ENCODE results near the gene PIP4P1. TPM values are rescaled to one million over a fixed set of nuclear protein-coding genes. Genes with fewer than 3 reads are reported as not detected.
"Not testable (repeated sequence)": the region's sequence is repeated elsewhere in the genome, so short reads cannot be mapped to it uniquely, and the experiment has no call there.

Gene PIP4P1
- total RNA-seq (2014; rRNA removed; shearing (Covaris generic)), result 23.8 and 27.2 TPM in 2 replicates

GRCh38 chr14:20461225-20462141 is at the start of gene PIP4P1:
Gene PIP4P1, minus strand, starts transcription at chr14:20461434. Its CDS starts 109 bp downstream, at chr14:20461325.
- DNase-seq (ENCODE audit: low read depth), result peak; percentile 100

DNA sequence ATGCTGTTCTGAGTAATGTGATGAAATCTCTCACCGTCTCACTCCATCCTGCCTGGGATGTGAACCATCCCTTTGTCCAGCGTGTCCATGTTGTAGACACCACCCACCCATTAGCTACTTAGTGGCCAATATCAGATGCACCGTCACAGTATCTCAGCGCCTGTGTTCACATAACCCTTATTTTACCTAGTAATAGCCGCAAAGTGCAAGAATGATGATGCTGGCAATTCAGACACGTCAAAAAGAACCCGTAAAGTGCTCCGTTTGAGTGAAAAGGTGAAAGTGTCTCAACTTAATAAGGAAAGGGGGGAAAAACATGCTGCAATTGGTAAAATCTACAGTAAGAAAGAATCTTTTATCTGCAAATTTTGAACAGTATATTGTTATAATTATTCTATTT is 47.1 kb upstream of the PIP4P1 start:
- DNase-seq (ENCODE audit: low read depth), result no peak

DNA sequence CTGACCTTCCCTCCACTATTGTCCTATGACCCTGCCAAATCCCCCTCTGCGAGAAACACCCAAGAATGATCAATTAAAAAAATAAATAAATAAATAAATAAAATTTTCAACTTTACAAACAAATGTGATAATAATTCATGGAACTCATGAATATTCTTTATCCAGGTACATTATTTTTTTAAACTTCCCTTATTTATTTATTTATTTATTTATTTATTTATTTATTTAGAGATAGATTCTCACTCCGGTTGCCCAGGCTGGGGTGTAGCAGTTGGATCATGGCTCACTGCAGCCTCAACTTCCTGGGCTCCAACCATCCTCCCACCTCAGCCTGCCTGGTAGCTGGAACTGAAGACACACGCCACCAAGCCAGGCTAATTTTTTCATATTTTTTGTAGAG is 46.3 kb upstream of the PIP4P1 start:
- not testable (repeated sequence) for DNase-seq (ENCODE audit: low read depth)

- not testable (repeated sequence) for DNase-seq (ENCODE audit: low read depth)
Observed at GRCh38 chr14:20506752-20507151, 45.5 kb upstream of the PIP4P1 start.

DNA sequence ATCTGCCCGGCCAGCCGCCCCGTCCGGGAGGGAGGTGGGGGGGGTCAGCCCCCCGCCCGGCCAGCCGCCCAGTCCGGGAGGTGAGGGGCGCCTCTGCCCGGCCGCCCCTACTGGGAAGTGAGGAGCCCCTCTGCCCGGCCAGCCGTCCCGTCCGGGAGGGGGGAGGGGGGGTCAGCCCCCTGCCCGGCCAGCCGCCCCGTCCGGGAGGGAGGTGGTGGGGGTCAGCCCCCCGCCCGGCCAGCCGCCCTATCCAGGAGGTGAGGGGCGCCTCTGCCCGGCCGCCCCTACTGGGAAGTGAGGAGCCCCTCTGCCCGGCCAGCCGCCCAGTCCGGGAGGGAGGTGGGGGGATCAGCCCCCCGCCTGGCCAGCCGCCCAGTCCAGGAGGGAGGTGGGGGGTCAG is 45.0 kb upstream of the PIP4P1 start:
- DNase-seq (ENCODE audit: low read depth), result not testable (repeated sequence)

DNA sequence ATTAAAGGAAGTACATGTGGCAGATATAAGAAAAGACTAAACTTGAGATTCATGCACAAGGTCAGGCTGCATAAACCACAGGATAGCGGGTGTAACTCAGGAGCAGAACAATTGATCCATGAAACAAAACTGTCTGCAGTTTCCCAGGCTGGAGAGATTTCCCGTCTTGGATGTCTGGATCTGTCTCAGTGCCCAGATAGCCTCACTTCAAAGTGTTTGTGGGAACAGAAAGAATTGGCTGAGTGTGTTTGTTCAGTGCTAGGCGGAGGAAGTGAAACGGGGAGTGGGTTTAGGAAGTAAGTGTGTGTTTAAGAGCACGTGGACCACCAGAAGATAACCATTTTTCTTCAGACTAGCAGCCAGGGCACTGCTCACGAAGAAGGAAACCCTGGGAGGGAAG is 42.7 kb upstream of the PIP4P1 start:
- no peak for DNase-seq (ENCODE audit: low read depth)

- no peak for DNase-seq (ENCODE audit: low read depth)
Observed at GRCh38 chr14:20501346-20501745, 40.1 kb upstream of the PIP4P1 start.

DNA sequence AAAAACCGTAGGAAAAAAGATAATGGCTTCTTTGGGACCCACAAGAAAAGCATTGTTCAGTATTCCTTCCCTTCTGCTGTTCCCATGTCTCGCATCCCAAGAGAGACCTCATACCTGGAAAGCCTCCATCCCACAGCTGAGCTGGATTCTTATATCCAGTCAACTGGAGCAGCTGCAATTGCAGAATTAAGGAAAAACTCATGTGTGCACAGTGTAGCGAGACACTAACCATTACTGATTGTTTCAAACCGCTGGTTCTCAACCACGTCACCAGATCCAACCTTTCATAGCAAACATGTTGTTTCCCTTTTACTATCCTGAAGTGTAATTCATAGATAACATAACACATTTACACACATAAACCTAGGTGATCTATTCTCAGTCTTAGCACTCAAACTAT is 38.6 kb upstream of the PIP4P1 start:
- DNase-seq (ENCODE audit: low read depth), result no peak

DNA sequence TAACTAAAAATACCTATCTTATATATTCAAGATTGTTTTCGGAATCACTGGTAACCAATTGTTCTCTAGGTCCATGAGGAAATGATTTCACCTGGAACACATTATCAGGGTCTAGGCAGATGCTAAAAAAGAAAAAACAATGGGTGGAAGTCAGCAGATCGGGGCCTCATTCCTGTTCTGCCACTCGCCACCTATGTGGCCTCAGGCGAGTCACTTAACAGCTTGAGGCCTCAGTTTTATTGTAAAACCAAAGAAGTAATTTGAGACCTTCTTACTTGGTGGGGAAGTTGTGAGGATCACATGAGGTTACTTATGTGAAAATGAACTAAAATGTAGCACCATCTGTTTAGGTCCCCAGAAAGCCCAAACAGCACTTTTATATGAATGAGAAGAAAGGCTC is 37.9 kb upstream of the PIP4P1 start:
- DNase-seq (ENCODE audit: low read depth), result peak; percentile 38

GRCh38 chr14:20498622-20499021 is 37.4 kb upstream of the PIP4P1 start:
- DNase-seq (ENCODE audit: low read depth), result no peak

DNA sequence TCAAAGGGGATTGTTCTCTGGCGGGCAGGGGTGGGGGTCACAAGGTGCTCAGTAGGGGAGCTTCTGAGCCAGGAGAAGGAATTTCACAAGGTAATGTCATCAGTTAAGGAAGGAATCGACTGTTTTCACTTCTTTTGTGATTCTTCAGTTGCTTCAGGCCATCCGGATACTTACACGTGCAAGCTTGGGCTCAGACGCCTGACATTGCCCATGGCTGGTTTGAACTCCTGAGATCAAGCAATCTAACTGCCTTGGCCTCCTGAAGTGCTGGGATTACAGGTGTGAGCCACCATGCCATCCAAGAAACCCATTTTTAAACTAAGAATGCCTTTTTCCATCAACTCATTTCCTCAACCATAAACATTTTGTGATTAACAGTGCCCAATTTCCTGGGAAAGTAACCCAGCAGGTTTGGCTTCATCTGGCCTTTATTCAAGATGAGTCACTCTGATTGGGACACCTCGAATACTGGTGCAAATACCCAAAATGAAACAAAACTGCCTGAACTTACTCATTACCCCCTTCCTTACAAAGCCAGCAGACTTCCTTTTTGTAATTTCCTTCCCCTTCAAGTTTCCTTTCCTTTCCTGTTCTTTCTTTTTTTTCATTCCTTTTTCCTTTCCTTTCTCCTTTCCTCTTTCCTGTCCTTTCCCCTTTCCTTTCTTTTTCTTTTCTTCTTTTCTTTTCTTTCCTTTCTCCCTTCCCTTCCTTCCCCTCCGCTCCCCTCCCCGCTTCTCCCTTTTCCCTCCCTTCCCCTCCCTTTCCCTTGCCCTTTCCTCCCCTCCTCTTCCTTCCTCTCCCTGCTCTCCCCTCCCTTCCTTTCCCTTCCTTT is 33.9 kb upstream of the PIP4P1 start:
- DNase-seq (ENCODE audit: low read depth), result peak; percentile 59

- no peak for DNase-seq (ENCODE audit: low read depth)
Observed at GRCh38 chr14:20493634-20494033, 32.4 kb upstream of the PIP4P1 start.

DNA sequence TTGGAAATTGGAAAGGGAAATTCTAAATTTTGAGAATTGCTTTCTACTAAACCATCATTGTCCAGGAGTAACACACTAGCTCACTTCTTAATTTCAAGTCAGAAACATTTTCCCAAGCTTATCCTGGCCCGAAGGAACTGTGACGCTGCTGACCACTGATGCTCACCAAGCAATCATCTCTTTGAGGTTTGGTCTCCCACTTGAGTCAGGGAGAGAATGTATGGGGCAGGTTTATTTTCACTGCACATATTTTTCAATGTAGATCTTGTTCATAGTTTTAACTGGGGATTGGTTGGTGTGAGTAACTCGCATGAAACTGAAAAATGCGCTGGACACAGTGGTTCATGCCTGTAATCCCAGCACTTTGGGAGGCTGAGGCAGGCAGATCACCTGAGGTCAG is 31.3 kb upstream of the PIP4P1 start:
- no peak for DNase-seq (ENCODE audit: low read depth)

DNA sequence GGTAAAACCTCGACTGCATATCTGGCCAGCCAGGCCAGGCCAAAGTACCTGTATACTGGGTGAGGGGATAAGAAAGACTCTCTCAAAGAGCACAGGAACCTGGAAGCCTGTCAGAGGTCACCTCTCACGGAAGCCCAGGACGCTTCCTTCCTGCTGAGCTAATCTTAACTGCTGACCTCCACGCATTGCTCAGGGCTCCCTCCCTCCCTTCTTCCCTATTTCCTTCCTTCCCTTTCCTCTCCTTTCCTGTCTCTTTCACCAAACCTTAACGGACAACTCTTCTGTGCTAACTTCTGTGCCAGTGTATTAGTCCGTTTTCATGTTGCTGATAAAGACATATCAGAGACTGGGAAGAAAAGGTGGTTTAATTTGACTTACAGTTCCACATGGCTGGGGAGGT is 29.3 kb upstream of the PIP4P1 start:
- DNase-seq (ENCODE audit: low read depth), result no peak

- peak; percentile 17 for DNase-seq (ENCODE audit: low read depth)
Observed at GRCh38 chr14:20489093-20489994, 28.1 kb upstream of the PIP4P1 start.

DNA sequence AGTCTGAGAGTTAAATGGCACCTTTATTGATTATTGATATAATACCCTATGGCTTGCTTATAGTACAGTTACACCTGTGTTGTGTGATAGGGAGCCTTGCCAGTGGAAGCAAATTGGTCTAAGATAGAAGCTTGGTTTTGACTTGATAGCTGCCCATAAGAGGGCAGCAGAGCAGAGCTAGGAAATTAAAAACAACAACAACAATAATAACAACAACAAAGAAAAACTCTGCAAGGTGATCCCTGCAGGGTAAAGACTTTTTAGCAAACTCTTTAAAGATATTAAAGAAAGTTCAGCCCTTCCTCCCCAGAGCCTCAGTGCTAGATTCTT is 26.1 kb upstream of the PIP4P1 start:
- no peak for DNase-seq (ENCODE audit: low read depth)

- no peak for DNase-seq (ENCODE audit: low read depth)
Observed at GRCh38 chr14:20486684-20487395, 25.6 kb upstream of the PIP4P1 start.

- DNase-seq (ENCODE audit: low read depth), result no peak
Observed at GRCh38 chr14:20485900-20486299, 24.7 kb upstream of the PIP4P1 start.

GRCh38 chr14:20482382-20482781 is 21.1 kb upstream of the PIP4P1 start:
- no peak for DNase-seq (ENCODE audit: low read depth)

DNA sequence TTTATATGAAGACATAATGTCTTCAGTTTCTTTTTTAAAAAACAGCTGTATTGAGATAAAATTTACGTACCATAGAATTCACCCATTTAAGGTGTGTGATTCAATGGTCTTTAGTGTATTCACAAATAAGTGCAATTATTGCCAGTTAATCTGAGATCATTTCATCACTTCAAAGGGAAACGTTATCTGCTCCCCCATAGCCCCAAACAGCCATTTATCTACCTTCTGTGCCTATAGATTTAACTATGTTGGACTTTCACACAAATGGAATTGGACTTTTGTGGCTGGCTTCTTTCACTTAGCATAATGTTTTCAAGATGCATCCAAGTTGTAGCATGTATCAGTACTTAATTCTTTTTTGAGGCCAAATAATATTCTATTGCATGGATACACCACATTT is 17.7 kb upstream of the PIP4P1 start:
- no peak for DNase-seq (ENCODE audit: low read depth)

- DNase-seq (ENCODE audit: low read depth), result peak; percentile 95
Observed at GRCh38 chr14:20477211-20477876, 16.1 kb upstream of the PIP4P1 start.

Measured in M059J (cell line).